HEK293 (cell line): ENCODE results near the gene SHROOM4.

Source experiments
- CTCF ChIA-PET: fragments of 350-600 bp; formaldehyde crosslinking; extraction: SDS; loops from one replicate; lab custom pipeline; 2021; ENCODE audit warnings: antibody characterized with exemption; lab: Yijun Ruan, JAX
- POLR2A ChIA-PET: fragments of 300-600 bp; formaldehyde crosslinking; extraction: SDS; loops from one replicate; lab custom pipeline; 2020; ENCODE audit warnings: antibody characterized with exemption, inconsistent platforms; lab: Yijun Ruan, JAX
- H3K27ac ChIP-seq: fragments of 200-500 bp; sonication (Bioruptor generic); 2 replicates; pipeline ENCODE4 v1.5.1; 2014; ENCODE audit warnings: low read depth, low read length, control low read depth, inconsistent platforms; ENCODE audit errors: extremely low read depth
- H3K36me3 ChIP-seq, 2 experiments: fragments of 200-500 bp in 1 of 2; sonication (Bioruptor generic) in 1 of 2; 1 replicate in 1 of 2; 2 replicates in 1 of 2; pipeline ENCODE4 v1.5.1; 2014 to 2017; ENCODE audit warnings: inconsistent platforms in 2 of 2, low read length in 2 of 2; ENCODE audit not compliant: control insufficient read depth in 2 of 2, insufficient read depth in 1 of 2
- H3K4me1 ChIP-seq: fragments of 200-500 bp; sonication (Bioruptor generic); 2 replicates; pipeline ENCODE4 v1.5.1; 2014; ENCODE audit warnings: mild to moderate bottlenecking, low read length, inconsistent platforms; ENCODE audit not compliant: control insufficient read depth, insufficient read depth
- H3K4me3 ChIP-seq: 2 replicates; pipeline ENCODE4 v1.5.1; 2011; ENCODE audit warnings: low read depth, mild to moderate bottlenecking, control low read depth, low read length, moderate library complexity
- H3K9me3 ChIP-seq: fragments of 200-500 bp; sonication (Bioruptor generic); 2 replicates; pipeline ENCODE4 v1.5.1; 2014; ENCODE audit warnings: low read depth, low read length, inconsistent platforms; ENCODE audit not compliant: control insufficient read depth, insufficient read depth
- BCL11B ChIP-seq: fragments of 450-650 bp; formaldehyde crosslinking; IDR thresholded peaks from 2 replicates; pipeline ENCODE4 v1.5.1; 2016; ENCODE audit warnings: low read depth, missing biosample characterization, missing genetic modification characterization
- EGR2 ChIP-seq: fragments of 450-650 bp; formaldehyde crosslinking; IDR thresholded peaks from 2 replicates; pipeline ENCODE4 v1.5.1; 2016; ENCODE audit warnings: low read depth, missing biosample characterization, missing genetic modification characterization
- GLIS1 ChIP-seq: fragments of 450-650 bp; formaldehyde crosslinking; IDR thresholded peaks from 2 replicates; pipeline ENCODE4 v1.5.1; 2016; ENCODE audit warnings: missing biosample characterization, missing genetic modification characterization
- HOXC10 ChIP-seq: sonication (generic); formaldehyde crosslinking; IDR thresholded peaks from 2 replicates; pipeline ENCODE4 v1.8.1; 2023; ENCODE audit warnings: mild to moderate bottlenecking, missing genetic modification reagents
- KLF8 ChIP-seq: fragments of 450-650 bp; formaldehyde crosslinking; IDR thresholded peaks from 2 replicates; pipeline ENCODE4 v1.5.1; 2016; ENCODE audit warnings: missing biosample characterization, missing genetic modification characterization
- SETDB1 ChIP-seq: IDR thresholded peaks from one replicate; pipeline ENCODE4 v1.6.1; 2017; ENCODE audit warnings: mild to moderate bottlenecking, low read length, moderate library complexity, mixed read lengths; ENCODE audit not compliant: insufficient read length
- ZEB2 ChIP-seq: fragments of 450-650 bp; formaldehyde crosslinking; IDR thresholded peaks from 2 replicates; pipeline ENCODE4 v1.5.1; 2016; ENCODE audit warnings: missing biosample characterization, missing genetic modification characterization
- ZFP69B ChIP-seq: fragments of 450-650 bp; formaldehyde crosslinking; IDR thresholded peaks from 2 replicates; pipeline ENCODE4 v1.5.1; 2016; ENCODE audit warnings: missing biosample characterization, missing genetic modification characterization
- ZNF132 ChIP-seq: fragments of 450-650 bp; formaldehyde crosslinking; IDR thresholded peaks from 2 replicates; pipeline ENCODE4 v1.5.1; 2017; ENCODE audit warnings: missing biosample characterization, missing genetic modification characterization, borderline replicate concordance
- ZNF148 ChIP-seq: fragments of 450-650 bp; formaldehyde crosslinking; IDR thresholded peaks from 2 replicates; pipeline ENCODE4 v1.5.0; 2017; ENCODE audit warnings: missing biosample characterization, missing genetic modification characterization, borderline replicate concordance
- ZNF174 ChIP-seq: fragments of 450-650 bp; formaldehyde crosslinking; IDR thresholded peaks from 2 replicates; pipeline ENCODE4 v1.5.0; 2017; ENCODE audit warnings: missing biosample characterization, mild to moderate bottlenecking, missing genetic modification characterization
- ZNF184 ChIP-seq: fragments of 450-650 bp; IDR thresholded peaks from 2 replicates; pipeline ENCODE4 v1.5.1; 2018; ENCODE audit warnings: missing biosample characterization, mild to moderate bottlenecking, missing genetic modification characterization
- ZNF266 ChIP-seq: fragments of 450-650 bp; formaldehyde crosslinking; IDR thresholded peaks from 2 replicates; pipeline ENCODE4 v1.5.1; 2016; ENCODE audit warnings: missing biosample characterization, missing genetic modification characterization, low read depth
- ZNF324 ChIP-seq: fragments of 450-650 bp; formaldehyde crosslinking; IDR thresholded peaks from 2 replicates; pipeline ENCODE4 v1.5.1; 2016; ENCODE audit warnings: missing biosample characterization, missing genetic modification characterization
- ZNF449 ChIP-seq: fragments of 450-650 bp; formaldehyde crosslinking; IDR thresholded peaks from 2 replicates; pipeline ENCODE4 v1.5.1; 2017; ENCODE audit warnings: missing biosample characterization, mild to moderate bottlenecking, missing genetic modification characterization, moderate library complexity
- ZNF513 ChIP-seq: fragments of 450-650 bp; IDR thresholded peaks from 2 replicates; pipeline ENCODE4 v1.5.1; 2018; ENCODE audit warnings: missing biosample characterization, missing genetic modification characterization
- ZNF530 ChIP-seq: fragments of 450-650 bp; formaldehyde crosslinking; IDR thresholded peaks from 2 replicates; pipeline ENCODE4 v1.5.1; 2016; ENCODE audit warnings: low read depth, missing biosample characterization, missing genetic modification characterization
- ZNF549 ChIP-seq: fragments of 450-650 bp; IDR thresholded peaks from 2 replicates; pipeline ENCODE4 v1.5.1; 2018; ENCODE audit warnings: missing biosample characterization, missing genetic modification characterization, mild to moderate bottlenecking, inconsistent platforms, moderate library complexity
- ZNF626 ChIP-seq: fragments of 450-650 bp; sonication (Bioruptor Pico); formaldehyde crosslinking; IDR thresholded peaks from 2 replicates; pipeline ENCODE4 v1.5.1; 2018; ENCODE audit warnings: missing biosample characterization, missing genetic modification characterization, inconsistent platforms
- ZNF654 ChIP-seq: fragments of 450-650 bp; formaldehyde crosslinking; IDR thresholded peaks from 2 replicates; pipeline ENCODE4 v1.5.1; 2016; ENCODE audit warnings: low read depth, missing biosample characterization, missing genetic modification characterization
- ZNF692 ChIP-seq: fragments of 450-650 bp; formaldehyde crosslinking; IDR thresholded peaks from 2 replicates; pipeline ENCODE4 v1.5.1; 2016; ENCODE audit warnings: missing biosample characterization, missing genetic modification characterization

Gene SHROOM4

GRCh38 chrX:50751091-50751490 is 62.9 kb downstream of the SHROOM4 start:
- H3K4me3 ChIP-seq: no peak overlapping the region
- no peaks in the 10 kb centered on the region for H3K36me3 ChIP-seq
- ChIA-PET POLR2A (no interaction called here), CTCF (interaction anchor here (1.2 to 9.9 kb wide), 7 partner anchors 11 to 238 kb away, joined by 4 to 164 read pairs (median 4); no protein-coding TSS in a partner anchor)
- H3K4me1 ChIP-seq: no peaks in the 10 kb centered on the region
- H3K9me3 ChIP-seq: no peaks in the 10 kb centered on the region
- no peak overlapping the region for H3K27ac ChIP-seq
- no peak for TF ChIP-seq ZNF513 (tag by site-specific recombination)

GRCh38 chrX:50747471-50747900 is 66.5 kb downstream of the SHROOM4 start:
- POLR2A ChIA-PET: no interaction called here

GRCh38 chrX:50736656-50737055 is 77.3 kb downstream of the SHROOM4 start:
- ChIA-PET POLR2A (no interaction called here), CTCF (no interaction called here)
- H3K4me3 ChIP-seq: no peak overlapping the region
- H3K9me3 ChIP-seq: no peaks in the 10 kb centered on the region
- no peaks in the 10 kb centered on the region for H3K36me3 ChIP-seq
- TF ChIP-seq ZNF266 (tag by site-specific recombination): no peak
- TF ChIP-seq ZNF449 (tag by site-specific recombination): no peak
- no peak for TF ChIP-seq ZNF692 (tag by site-specific recombination)
- TF ChIP-seq ZNF132: no peak
- TF ChIP-seq GLIS1 (tag by site-specific recombination): no peak
- no peak for TF ChIP-seq EGR2
- no peak for TF ChIP-seq BCL11B (tag by site-specific recombination)
- no peak for TF ChIP-seq ZNF626
- no peak for TF ChIP-seq ZNF324 (tag by site-specific recombination)
- no peak for TF ChIP-seq KLF8 (tag by site-specific recombination)
- no peak for TF ChIP-seq ZEB2 (tag by site-specific recombination)
- no peak overlapping the region for H3K27ac ChIP-seq
- no peaks in the 10 kb centered on the region for H3K4me1 ChIP-seq

More at GRCh38 chrX:50747471-50747900, 66.5 kb downstream of the SHROOM4 start:
- H3K9me3 ChIP-seq: no peaks in the 10 kb centered on the region
- H3K4me3 ChIP-seq: no peak overlapping the region
- H3K36me3 ChIP-seq: no peaks in the 10 kb centered on the region
- H3K27ac ChIP-seq: no peak overlapping the region
- TF ChIP-seq ZFP69B (tag by site-specific recombination) (no peak), ZNF654 (tag by site-specific recombination) (peak; percentile 58)
- no peaks in the 10 kb centered on the region for H3K4me1 ChIP-seq
- CTCF ChIA-PET: interaction anchor here (0.5 to 9.9 kb wide), 26 partner anchors 10 to 313 kb away, joined by 3 to 164 read pairs (median 4); no protein-coding TSS in a partner anchor

GRCh38 chrX:50726296-50726695 is 87.7 kb downstream of the SHROOM4 start:
- H3K9me3 ChIP-seq: no peaks in the 10 kb centered on the region
- ChIA-PET CTCF (no interaction called here), POLR2A (no interaction called here)
- H3K4me1 ChIP-seq: no peaks in the 10 kb centered on the region
- no peak overlapping the region for H3K4me3 ChIP-seq
- H3K27ac ChIP-seq: no peak overlapping the region
- H3K36me3 ChIP-seq: no peaks in the 10 kb centered on the region
- TF ChIP-seq HOXC10 (CRISPR knock-in tag): no peak
- TF ChIP-seq ZNF549 (tag by site-specific recombination): no peak
- no peak for TF ChIP-seq ZNF530 (tag by site-specific recombination)
- no peak for TF ChIP-seq SETDB1
- TF ChIP-seq ZNF174 (tag by site-specific recombination): no peak
- no peak for TF ChIP-seq ZNF184
- TF ChIP-seq ZNF148 (tag by site-specific recombination): no peak
- no peak for TF ChIP-seq ZNF513 (tag by site-specific recombination)
